GM10248 (cell line): ENCODE results near the gene COL13A1.

Source experiments
- CTCF ChIA-PET: fragments of 300-600 bp; sonication (Branson Sonifier 250); formaldehyde crosslinking; extraction: SDS; loops from one replicate; lab custom pipeline; 2021; ENCODE audit warnings: antibody characterized with exemption; lab: Yijun Ruan, JAX
- POLR2A ChIA-PET: fragments of 350-650 bp; sonication (Branson Sonifier 250); formaldehyde crosslinking; extraction: SDS; loops from one replicate; lab custom pipeline; 2020; ENCODE audit warnings: antibody characterized with exemption; lab: Yijun Ruan, JAX
- DNase-seq: peaks from one replicate; pipeline ENCODE4 v3.0.0; 2012; ENCODE audit errors: extremely low spot score
- CTCF ChIP-seq: IDR thresholded peaks from 2 replicates; pipeline ENCODE4 v1.5.1; 2012; ENCODE audit warnings: mild to moderate bottlenecking, low read depth; ENCODE audit errors: extremely low read depth, missing control alignments, control extremely low read depth

Gene COL13A1

GRCh38 chr10:69952821-69953221, 151.1 kb downstream of the COL13A1 start:
- no peak for DNase-seq
- no peak for TF ChIP-seq CTCF
- POLR2A ChIA-PET, result no interaction called here
- CTCF ChIA-PET, result interaction anchor here (1.0 kb wide), 1 partner anchor 15 kb away, joined by 3 read pairs; no protein-coding TSS in a partner anchor

GRCh38 chr10:69953851-69954250, 152.1 kb downstream of the COL13A1 start:
- ChIA-PET POLR2A (no interaction called here), CTCF (interaction anchor here (1.0 to 1.9 kb wide), 6 partner anchors 9 to 162 kb away, joined by 3 to 7 read pairs (median 4); no protein-coding TSS in a partner anchor)
- TF ChIP-seq CTCF, result no peak
- no peak for DNase-seq

GRCh38 chr10:69955211-69955805, 153.6 kb downstream of the COL13A1 start:
- POLR2A ChIA-PET, result no interaction called here
- no peak for TF ChIP-seq CTCF
- DNase-seq, result no peak
- CTCF ChIA-PET, result interaction anchor here (0.7 to 1.5 kb wide), 6 partner anchors 11 to 199 kb away, joined by 3 to 5 read pairs (median 4); no protein-coding TSS in a partner anchor

GRCh38 chr10:69955897-69956740, 154.4 kb downstream of the COL13A1 start:
- POLR2A ChIA-PET, result no interaction called here
- CTCF ChIA-PET, result interaction anchor here (0.7 to 3.0 kb wide), 4 partner anchors 18 to 42 kb away, joined by 3 to 14 read pairs (median 4); no protein-coding TSS in a partner anchor
- TF ChIP-seq CTCF, result no peak
- peak; percentile 12 for DNase-seq

- ChIA-PET POLR2A (no interaction called here), CTCF (interaction anchor here (1.4 to 4.9 kb wide), 6 partner anchors 16 to 408 kb away, joined by 3 to 71 read pairs (median 10); no protein-coding TSS in a partner anchor)
- no peak for TF ChIP-seq CTCF
- peak; percentile 7 for DNase-seq
These were observed 155.1 kb downstream of the COL13A1 start for GRCh38 chr10:69956741-69957230.

GRCh38 chr10:69957241-69957885, 155.7 kb downstream of the COL13A1 start:
- POLR2A ChIA-PET, result no interaction called here
- peak; percentile 9 for DNase-seq
- no peak for TF ChIP-seq CTCF
- CTCF ChIA-PET, result interaction anchor here (0.7 to 4.9 kb wide), 33 partner anchors 8 to 494 kb away, joined by 3 to 71 read pairs (median 5); partner anchors contain the start of gene TYSND1
